ENCODE data around the gene SLC25A46.
A peak's percentile ranks its signal among the peaks of the same experiment; 100 is the strongest.

SLC25A46 gene

GRCh38 chr5:110702704-110703103 is 36.1 kb upstream of the SLC25A46 start (continued):
- TF ChIP-seq ZSCAN23 (tag by site-specific recombination; IDR thresholded peaks at IDR 0.05), result no peak
- no peak for TF ChIP-seq ZNF221 (tag by site-specific recombination; IDR thresholded peaks at IDR 0.05; ENCODE audit: borderline replicate concordance)
- TF ChIP-seq ZNF623 (tag by site-specific recombination; IDR thresholded peaks at IDR 0.05), result no peak

GRCh38 chr5:110703481-110703880 is 35.3 kb upstream of the SLC25A46 start:
- TF ChIP-seq KLF10 (tag by site-specific recombination; IDR thresholded peaks at IDR 0.05) (no peak), ZNF777 (tag by site-specific recombination; IDR thresholded peaks at IDR 0.05; ENCODE audit: borderline replicate concordance) (no peak), GLI2 (tag by site-specific recombination; IDR thresholded peaks at IDR 0.05; ENCODE audit: borderline replicate concordance, low read depth) (no peak), ZNF175 (tag by site-specific recombination; IDR thresholded peaks at IDR 0.05) (no peak), ZBTB21 (tag by site-specific recombination; IDR thresholded peaks at IDR 0.05) (no peak), ZNF473 (tag by site-specific recombination; IDR thresholded peaks at IDR 0.05) (no peak), ZNF707 (tag by site-specific recombination; IDR thresholded peaks at IDR 0.05) (no peak), ZNF169 (tag by site-specific recombination; IDR thresholded peaks at IDR 0.05) (no peak), ZNF394 (tag by site-specific recombination; IDR thresholded peaks at IDR 0.05; ENCODE audit: borderline replicate concordance) (no peak), SALL2 (tag by site-specific recombination; IDR thresholded peaks at IDR 0.05; ENCODE audit: borderline replicate concordance) (no peak), ZSCAN4 (tag by site-specific recombination; IDR thresholded peaks at IDR 0.05) (no peak), ZNF830 (tag by site-specific recombination; IDR thresholded peaks at IDR 0.05; ENCODE audit: low read depth) (no peak), ZNF362 (tag by site-specific recombination; IDR thresholded peaks at IDR 0.05) (no peak), ZNF513 (tag by site-specific recombination; IDR thresholded peaks at IDR 0.05) (no peak), SETDB1 (IDR thresholded peaks at IDR 0.05; ENCODE audit: insufficient read length, low read length) (no peak), KLF7 (tag by site-specific recombination; IDR thresholded peaks at IDR 0.05; ENCODE audit: borderline replicate concordance) (no peak), SP2 (tag by site-specific recombination; IDR thresholded peaks at IDR 0.05) (no peak)
- ChIA-PET CTCF (no interaction called here), POLR2A (no interaction called here)
- H3K4me3 ChIP-seq (ENCODE audit: low read depth, low read length), result no peak overlapping the region
- no peak overlapping the region for H3K27ac ChIP-seq (ENCODE audit: extremely low read depth, low read depth, low read length)
- no peaks in the 10 kb centered on the region for H3K9me3 ChIP-seq (ENCODE audit: control insufficient read depth, insufficient read depth, low read depth, low read length)
- H3K4me1 ChIP-seq (ENCODE audit: control insufficient read depth, insufficient read depth, low read length), result no peaks in the 10 kb centered on the region
- H3K36me3 ChIP-seq (ENCODE audit: control insufficient read depth in 2 of 2, insufficient read depth in 1 of 2, low read length in 2 of 2), result no peaks in the 10 kb centered on the region

GRCh38 chr5:110705349-110705748 is 33.5 kb upstream of the SLC25A46 start:
- Histone ChIP-seq H3K36me3 (ENCODE audit: control insufficient read depth in 2 of 2, insufficient read depth in 1 of 2, low read length in 2 of 2) (no peaks in the 10 kb centered on the region), H3K4me3 (ENCODE audit: low read depth, low read length) (no peak overlapping the region), H3K27ac (ENCODE audit: extremely low read depth, low read depth, low read length) (no peak overlapping the region), H3K9me3 (ENCODE audit: control insufficient read depth, insufficient read depth, low read depth, low read length) (no peaks in the 10 kb centered on the region), H3K4me1 (ENCODE audit: control insufficient read depth, insufficient read depth, low read length) (no peaks in the 10 kb centered on the region)
- ChIA-PET CTCF (interaction anchor here (0.5 kb wide), 1 partner anchor 13 kb away, joined by 3 read pairs; no protein-coding TSS in a partner anchor), POLR2A (no interaction called here)
- peak; percentile 45; the same call in 1 of the 2 replicates for TF ChIP-seq ZSCAN4 (tag by site-specific recombination; IDR thresholded peaks at IDR 0.05)
- no peak for TF ChIP-seq ZFP3 (tag by site-specific recombination; IDR thresholded peaks at IDR 0.05; ENCODE audit: low read depth)

All from HEK293 (cell line).